HL-60 (cell line): ENCODE measurements around the gene FASTKD2.

ENCODE experiments used
- CTCF ChIP-seq: IDR thresholded peaks from one replicate; pipeline ENCODE4 v1.5.1; 2011; ENCODE audit warnings: low read length, control low read depth, inconsistent platforms; ENCODE audit not compliant: insufficient read depth
- POLR2AphosphoS5 ChIP-seq: IDR thresholded peaks from 2 replicates; pipeline ENCODE4 v1.6.1; 2012; ENCODE audit warnings: low read depth
- TF ChIP-seq, protein P1 (sequence below): IDR thresholded peaks from 2 replicates; pipeline ENCODE4 v1.6.1; 2012; ENCODE audit warnings: low read depth; ENCODE audit not compliant: insufficient replicate concordance

DNA sequence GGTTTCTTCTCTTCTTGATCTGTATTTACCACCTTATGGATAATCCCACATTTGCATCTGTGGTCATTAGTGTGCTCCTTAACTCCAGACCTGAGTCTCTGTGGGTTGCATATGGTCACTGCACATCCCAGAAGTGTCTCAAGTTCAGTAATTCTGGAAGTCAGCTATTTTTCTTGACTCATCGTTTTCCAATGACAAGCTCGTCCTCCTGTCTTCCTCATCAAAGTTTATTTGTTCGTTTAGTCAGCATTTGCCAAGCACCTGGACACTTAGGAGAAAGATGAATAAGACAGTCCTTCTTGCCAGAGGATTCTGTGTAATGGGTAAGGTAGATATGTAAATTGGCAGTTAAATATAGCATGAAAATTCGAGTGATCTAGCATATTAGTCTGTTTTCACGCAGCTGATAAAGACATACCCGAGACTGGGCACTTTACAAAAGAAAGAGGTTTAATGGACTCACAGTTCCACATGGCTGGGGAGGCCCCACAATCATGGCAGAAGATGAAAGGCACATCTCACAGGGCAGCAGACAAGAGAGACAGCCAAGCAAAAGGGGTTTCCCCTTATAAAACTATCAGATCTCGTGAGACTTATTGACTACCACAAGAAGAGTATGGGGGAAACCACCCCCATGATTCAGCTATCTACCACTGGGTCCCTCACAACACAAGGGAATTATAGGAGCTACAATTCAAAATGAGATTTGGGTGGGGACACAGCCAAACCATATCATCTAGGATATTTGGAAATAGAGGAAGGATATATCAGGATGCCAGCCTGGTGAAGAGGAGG lies 19.4 kb downstream of the FASTKD2 start:
- TF ChIP-seq, protein P1, sequence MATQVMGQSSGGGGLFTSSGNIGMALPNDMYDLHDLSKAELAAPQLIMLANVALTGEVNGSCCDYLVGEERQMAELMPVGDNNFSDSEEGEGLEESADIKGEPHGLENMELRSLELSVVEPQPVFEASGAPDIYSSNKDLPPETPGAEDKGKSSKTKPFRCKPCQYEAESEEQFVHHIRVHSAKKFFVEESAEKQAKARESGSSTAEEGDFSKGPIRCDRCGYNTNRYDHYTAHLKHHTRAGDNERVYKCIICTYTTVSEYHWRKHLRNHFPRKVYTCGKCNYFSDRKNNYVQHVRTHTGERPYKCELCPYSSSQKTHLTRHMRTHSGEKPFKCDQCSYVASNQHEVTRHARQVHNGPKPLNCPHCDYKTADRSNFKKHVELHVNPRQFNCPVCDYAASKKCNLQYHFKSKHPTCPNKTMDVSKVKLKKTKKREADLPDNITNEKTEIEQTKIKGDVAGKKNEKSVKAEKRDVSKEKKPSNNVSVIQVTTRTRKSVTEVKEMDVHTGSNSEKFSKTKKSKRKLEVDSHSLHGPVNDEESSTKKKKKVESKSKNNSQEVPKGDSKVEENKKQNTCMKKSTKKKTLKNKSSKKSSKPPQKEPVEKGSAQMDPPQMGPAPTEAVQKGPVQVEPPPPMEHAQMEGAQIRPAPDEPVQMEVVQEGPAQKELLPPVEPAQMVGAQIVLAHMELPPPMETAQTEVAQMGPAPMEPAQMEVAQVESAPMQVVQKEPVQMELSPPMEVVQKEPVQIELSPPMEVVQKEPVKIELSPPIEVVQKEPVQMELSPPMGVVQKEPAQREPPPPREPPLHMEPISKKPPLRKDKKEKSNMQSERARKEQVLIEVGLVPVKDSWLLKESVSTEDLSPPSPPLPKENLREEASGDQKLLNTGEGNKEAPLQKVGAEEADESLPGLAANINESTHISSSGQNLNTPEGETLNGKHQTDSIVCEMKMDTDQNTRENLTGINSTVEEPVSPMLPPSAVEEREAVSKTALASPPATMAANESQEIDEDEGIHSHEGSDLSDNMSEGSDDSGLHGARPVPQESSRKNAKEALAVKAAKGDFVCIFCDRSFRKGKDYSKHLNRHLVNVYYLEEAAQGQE = no peak
- TF ChIP-seq CTCF (no peak), POLR2AphosphoS5 (no peak)
